OCI-LY1 (cell line): ENCODE measurements around the gene MB.

Source experiments
- H2AFZ ChIP-seq: fragments of 200-600 bp; sonication (generic), shearing (Covaris generic); 2 replicates; pipeline ENCODE4 v1.6.0; 2014; ENCODE audit warnings: antibody characterized with exemption, mild to moderate bottlenecking, low read length
- H3F3A ChIP-seq: fragments of 200-600 bp; sonication (generic), shearing (Covaris generic); 2 replicates; pipeline ENCODE4 v1.6.0; 2014; ENCODE audit warnings: mild to moderate bottlenecking, antibody characterized with exemption, low read length, moderate library complexity; ENCODE audit not compliant: insufficient read depth
- H3K27ac ChIP-seq: fragments of 200-600 bp; sonication (generic); 2 replicates; pipeline ENCODE4 v1.5.1; 2014; ENCODE audit warnings: low read length, mixed run types, mild to moderate bottlenecking, low read depth; ENCODE audit not compliant: poor library complexity, severe bottlenecking
- H3K27me3 ChIP-seq: fragments of 200-600 bp; sonication (generic); 2 replicates; pipeline ENCODE4 v1.6.0; 2014; ENCODE audit warnings: antibody characterized with exemption, mild to moderate bottlenecking, low read length, moderate library complexity; ENCODE audit not compliant: insufficient read depth
- H3K36me3 ChIP-seq: fragments of 200-600 bp; sonication (generic); 2 replicates; pipeline ENCODE4 v1.6.1; 2014; ENCODE audit warnings: mild to moderate bottlenecking, antibody characterized with exemption, low read length, moderate library complexity, mixed read lengths; ENCODE audit not compliant: insufficient read depth
- H3K4me1 ChIP-seq: fragments of 200-600 bp; sonication (generic); 2 replicates; pipeline ENCODE4 v1.5.1; 2014; ENCODE audit warnings: mild to moderate bottlenecking, low read length, moderate library complexity; ENCODE audit not compliant: insufficient read depth, severe bottlenecking
- H3K4me2 ChIP-seq: fragments of 200-600 bp; sonication (generic), shearing (Covaris generic); 2 replicates; pipeline ENCODE4 v1.6.1; 2014; ENCODE audit warnings: low read length
- H3K4me3 ChIP-seq: fragments of 200-600 bp; sonication (generic); 2 replicates; pipeline ENCODE4 v1.5.1; 2014; ENCODE audit warnings: low read length, low read depth, mild to moderate bottlenecking, mixed read lengths; ENCODE audit not compliant: poor library complexity, severe bottlenecking
- H3K79me2 ChIP-seq: fragments of 200-600 bp; shearing (Covaris generic); 2 replicates; pipeline ENCODE4 v1.6.1; 2016; ENCODE audit warnings: mixed run types, low read length, mixed read lengths; ENCODE audit not compliant: insufficient read depth
- H3K9ac ChIP-seq: fragments of 200-600 bp; sonication (generic), shearing (Covaris generic); 2 replicates; pipeline ENCODE4 v1.6.1; 2014; ENCODE audit warnings: mild to moderate bottlenecking, low read length, mixed read lengths
- H3K9me2 ChIP-seq: fragments of 200-600 bp; sonication (generic), shearing (Covaris generic); 2 replicates; pipeline ENCODE4 v1.6.1; 2014; ENCODE audit warnings: low read depth, mild to moderate bottlenecking, low read length, mixed read lengths
- H3K9me3 ChIP-seq: fragments of 200-600 bp; shearing (Covaris generic); 2 replicates; pipeline ENCODE4 v1.6.1; 2014; ENCODE audit warnings: low read length, mixed read lengths
- H4K20me1 ChIP-seq: fragments of 200-600 bp; sonication (generic), shearing (Covaris generic); 2 replicates; pipeline ENCODE4 v1.6.0; 2016; ENCODE audit warnings: mild to moderate bottlenecking, low read length; ENCODE audit not compliant: insufficient read depth
- CTCF ChIP-seq: fragments of 200-600 bp; sonication (generic), shearing (Covaris generic); IDR thresholded peaks from 2 replicates; pipeline ENCODE4 v1.5.1; 2017; ENCODE audit warnings: mild to moderate bottlenecking, antibody characterized with exemption, low read length, moderate library complexity, mixed read lengths
- EZH2 ChIP-seq: fragments of 200-600 bp; sonication (generic), shearing (Covaris generic); IDR thresholded peaks from 2 replicates; pipeline ENCODE4 v1.8.0; 2017; ENCODE audit warnings: borderline replicate concordance, mixed run types, mild to moderate bottlenecking, antibody characterized with exemption, low read length, moderate library complexity, mixed read lengths

MB gene

GRCh38 chr22:35570686-35571194 lies 46.4 kb downstream of the MB start:
- H3K4me2 ChIP-seq = no peak overlapping the region

GRCh38 chr22:35569916-35570315 lies 47.2 kb downstream of the MB start:
- Histone ChIP-seq H3K4me2 (no peak overlapping the region), H3K9ac (no peak overlapping the region), H3K27me3 (0 out of 2 replicates have a peak, but pooled peaks cover 20% of the 10 kb centered on the region), H3K4me3 (no peak overlapping the region), H2AFZ (no peak overlapping the region), H3K4me1 (no peaks in the 10 kb centered on the region), H3F3A (no peaks in the 10 kb centered on the region), H3K79me2 (no peaks in the 10 kb centered on the region), H3K36me3 (no peaks in the 10 kb centered on the region), H3K9me2 (no peaks in the 10 kb centered on the region), H3K27ac (no peak overlapping the region), H3K9me3 (no peaks in the 10 kb centered on the region), H4K20me1 (no peaks in the 10 kb centered on the region)
- TF ChIP-seq CTCF = no peak
- TF ChIP-seq EZH2 = no peak

More at GRCh38 chr22:35570686-35571194, 46.4 kb downstream of the MB start:
- Histone ChIP-seq H3K4me1 (no peaks in the 10 kb centered on the region), H3K9ac (no peak overlapping the region), H3K9me2 (no peaks in the 10 kb centered on the region), H3K27me3 (0 out of 2 replicates have a peak, but pooled peaks cover 20% of the 10 kb centered on the region), H4K20me1 (no peaks in the 10 kb centered on the region), H3F3A (no peaks in the 10 kb centered on the region), H3K79me2 (no peaks in the 10 kb centered on the region), H3K9me3 (no peaks in the 10 kb centered on the region), H3K36me3 (no peaks in the 10 kb centered on the region), H2AFZ (no peak overlapping the region), H3K4me3 (no peak overlapping the region), H3K27ac (no peak overlapping the region)
- TF ChIP-seq CTCF = no peak

GRCh38 chr22:35568751-35569739 lies 48.1 kb downstream of the MB start:
- Histone ChIP-seq H3K9ac (no peak overlapping the region), H3K4me3 (no peak overlapping the region), H3K9me2 (no peaks in the 10 kb centered on the region), H3K9me3 (no peaks in the 10 kb centered on the region), H3K4me2 (no peak overlapping the region), H3K4me1 (no peaks in the 10 kb centered on the region), H3K36me3 (no peaks in the 10 kb centered on the region), H2AFZ (no peak overlapping the region), H4K20me1 (no peaks in the 10 kb centered on the region), H3K79me2 (no peaks in the 10 kb centered on the region), H3K27ac (no peak overlapping the region), H3F3A (no peaks in the 10 kb centered on the region), H3K27me3 (0 out of 2 replicates have a peak, but pooled peaks cover 20% of the 10 kb centered on the region)
- TF ChIP-seq EZH2 = no peak
- TF ChIP-seq CTCF = no peak
